IPS DF 19.7 (cell line): ENCODE measurements around the gene CDR2L.

Experiments
- DNase-seq: peaks from one replicate; pipeline ENCODE4 v3.0.0-alpha.2; 2013; ENCODE audit warnings: low read depth, low spot score

The CDR2L gene

GRCh38 chr17:74987418-74987908 is at the start of gene CDR2L:
CDR2L (plus strand) TSS chr17:74987632; CDS start chr17:74988044, 412 bp downstream.
- DNase-seq, result peak; percentile 61

- DNase-seq, result no peak
Observed at GRCh38 chr17:74938194-74938950, 49.1 kb upstream of the CDR2L start.

- DNase-seq, result no peak
Observed at GRCh38 chr17:74939534-74939933, 47.9 kb upstream of the CDR2L start.

GRCh38 chr17:74941128-74941725 is 46.2 kb upstream of the CDR2L start:
- DNase-seq, result no peak

- DNase-seq, result no peak
Observed at GRCh38 chr17:74943808-74944522, 43.5 kb upstream of the CDR2L start.

GRCh38 chr17:74945543-74945942 is 41.9 kb upstream of the CDR2L start:
- DNase-seq, result no peak

GRCh38 chr17:74946641-74947040 is 40.8 kb upstream of the CDR2L start:
- DNase-seq, result no peak

- DNase-seq, result no peak
Observed at GRCh38 chr17:74947041-74947754, 40.2 kb upstream of the CDR2L start.

- no peak for DNase-seq
Observed at GRCh38 chr17:74949455-74950115, 37.8 kb upstream of the CDR2L start.

- DNase-seq, result no peak
Observed at GRCh38 chr17:74950207-74950606, 37.2 kb upstream of the CDR2L start.

- no peak for DNase-seq
Observed at GRCh38 chr17:74951065-74951464, 36.4 kb upstream of the CDR2L start.

GRCh38 chr17:74951680-74952421 is 35.6 kb upstream of the CDR2L start:
- DNase-seq, result no peak

- DNase-seq, result no peak
Observed at GRCh38 chr17:74952431-74953133, 34.9 kb upstream of the CDR2L start.

GRCh38 chr17:74953134-74953687 is 34.2 kb upstream of the CDR2L start:
- no peak for DNase-seq

- DNase-seq, result no peak
Observed at GRCh38 chr17:74954115-74954514, 33.3 kb upstream of the CDR2L start.

GRCh38 chr17:74954665-74955421 is 32.6 kb upstream of the CDR2L start:
- no peak for DNase-seq

GRCh38 chr17:74956093-74956492 is 31.3 kb upstream of the CDR2L start:
- no peak for DNase-seq

- DNase-seq, result no peak
Observed at GRCh38 chr17:74957935-74958740, 29.3 kb upstream of the CDR2L start.
